ENCODE data around the gene HES6.
"Not testable (repeated sequence)": the region's sequence is repeated elsewhere in the genome, so short reads cannot be mapped to it uniquely, and the experiment has no call there.

The HES6 gene

GRCh38 chr2:238239863-238240756 lies at the start of gene HES6:
TSS of gene HES6 (minus strand) at chr2:238240038. CDS start at chr2:238239905, 133 bp downstream.
- peak; percentile 93 for DNase-seq

- no peak for DNase-seq
Measured at GRCh38 chr2:238289574-238289973, 49.7 kb upstream of the HES6 start.

- peak; percentile 98 for DNase-seq
Measured at GRCh38 chr2:238288650-238289573, 49.1 kb upstream of the HES6 start.

- peak; percentile 41 for DNase-seq
Measured at GRCh38 chr2:238287737-238288649, 48.2 kb upstream of the HES6 start, which contains the start of gene PER2. TSS of gene PER2 (minus strand) at chr2:238288610. CDS start at chr2:238277936, 10,674 bp downstream.

GRCh38 chr2:238286987-238287736 lies 47.3 kb upstream of the HES6 start:
- no peak for DNase-seq

GRCh38 chr2:238286551-238286950 lies 46.7 kb upstream of the HES6 start:
- DNase-seq, result no peak

- DNase-seq, result no peak
Measured at GRCh38 chr2:238286095-238286494, 46.3 kb upstream of the HES6 start.

- DNase-seq, result no peak
Measured at GRCh38 chr2:238285653-238286082, 45.8 kb upstream of the HES6 start.

GRCh38 chr2:238284802-238285515 lies 45.1 kb upstream of the HES6 start:
- DNase-seq, result no peak

GRCh38 chr2:238282861-238283738 lies 43.3 kb upstream of the HES6 start:
- DNase-seq, result no peak

- no peak for DNase-seq
Measured at GRCh38 chr2:238281826-238282480, 42.1 kb upstream of the HES6 start.

- DNase-seq, result no peak
Measured at GRCh38 chr2:238280083-238280825, 40.4 kb upstream of the HES6 start.

GRCh38 chr2:238279324-238279682 lies 39.5 kb upstream of the HES6 start:
- no peak for DNase-seq

- no peak for DNase-seq
Measured at GRCh38 chr2:238278626-238279323, 38.9 kb upstream of the HES6 start.

GRCh38 chr2:238277695-238278094 lies 37.9 kb upstream of the HES6 start:
- no peak for DNase-seq

- no peak for DNase-seq
Measured at GRCh38 chr2:238274152-238274865, 34.5 kb upstream of the HES6 start.

GRCh38 chr2:238273433-238273832 lies 33.6 kb upstream of the HES6 start:
- DNase-seq, result not testable (repeated sequence)
